HEK293 (cell line): Measurements from ENCODE around the gene CEACAM20.

Source experiments
- CTCF ChIA-PET: fragments of 350-600 bp; formaldehyde crosslinking; extraction: SDS; loops from one replicate; lab custom pipeline; 2021; ENCODE audit warnings: antibody characterized with exemption; lab: Yijun Ruan, JAX
- POLR2A ChIA-PET: fragments of 300-600 bp; formaldehyde crosslinking; extraction: SDS; loops from one replicate; lab custom pipeline; 2020; ENCODE audit warnings: antibody characterized with exemption, inconsistent platforms; lab: Yijun Ruan, JAX
- H3K27ac ChIP-seq: fragments of 200-500 bp; sonication (Bioruptor generic); 2 replicates; pipeline ENCODE4 v1.5.1; 2014; ENCODE audit warnings: low read depth, low read length, control low read depth, inconsistent platforms; ENCODE audit errors: extremely low read depth
- H3K36me3 ChIP-seq, 2 experiments: fragments of 200-500 bp in 1 of 2; sonication (Bioruptor generic) in 1 of 2; 1 replicate in 1 of 2; 2 replicates in 1 of 2; pipeline ENCODE4 v1.5.1; 2014 to 2017; ENCODE audit warnings: inconsistent platforms in 2 of 2, low read length in 2 of 2; ENCODE audit not compliant: control insufficient read depth in 2 of 2, insufficient read depth in 1 of 2
- H3K4me1 ChIP-seq: fragments of 200-500 bp; sonication (Bioruptor generic); 2 replicates; pipeline ENCODE4 v1.5.1; 2014; ENCODE audit warnings: mild to moderate bottlenecking, low read length, inconsistent platforms; ENCODE audit not compliant: control insufficient read depth, insufficient read depth
- H3K4me3 ChIP-seq: 2 replicates; pipeline ENCODE4 v1.5.1; 2011; ENCODE audit warnings: low read depth, mild to moderate bottlenecking, control low read depth, low read length, moderate library complexity
- H3K9me3 ChIP-seq: fragments of 200-500 bp; sonication (Bioruptor generic); 2 replicates; pipeline ENCODE4 v1.5.1; 2014; ENCODE audit warnings: low read depth, low read length, inconsistent platforms; ENCODE audit not compliant: control insufficient read depth, insufficient read depth
- IKZF3 ChIP-seq: fragments of 450-650 bp; IDR thresholded peaks from 2 replicates; pipeline ENCODE4 v1.5.0; 2018; ENCODE audit warnings: missing biosample characterization, mild to moderate bottlenecking, missing genetic modification characterization, moderate library complexity
- PRDM10 ChIP-seq: fragments of 450-650 bp; formaldehyde crosslinking; IDR thresholded peaks from 2 replicates; pipeline ENCODE4 v1.5.1; 2016; ENCODE audit warnings: missing biosample characterization, missing genetic modification characterization
- YY2 ChIP-seq: fragments of 450-650 bp; formaldehyde crosslinking; IDR thresholded peaks from 2 replicates; pipeline ENCODE4 v1.5.1; 2016; ENCODE audit warnings: missing biosample characterization, missing genetic modification characterization
- ZBTB20 ChIP-seq: fragments of 450-650 bp; formaldehyde crosslinking; IDR thresholded peaks from 2 replicates; pipeline ENCODE4 v1.5.1; 2016; ENCODE audit warnings: missing biosample characterization, missing genetic modification characterization
- ZNF10 ChIP-seq: fragments of 450-650 bp; formaldehyde crosslinking; IDR thresholded peaks from 2 replicates; pipeline ENCODE4 v1.5.1; 2017; ENCODE audit warnings: missing biosample characterization, missing genetic modification characterization
- ZNF366 ChIP-seq: fragments of 450-650 bp; formaldehyde crosslinking; conservative IDR thresholded peaks from 2 replicates; pipeline ENCODE4 v1.5.1; 2016; ENCODE audit warnings: missing biosample characterization, missing genetic modification characterization
- ZNF561 ChIP-seq: fragments of 450-650 bp; IDR thresholded peaks from 2 replicates; pipeline ENCODE4 v1.5.1; 2018; ENCODE audit warnings: missing biosample characterization, missing genetic modification characterization, borderline replicate concordance
- ZNF654 ChIP-seq: fragments of 450-650 bp; formaldehyde crosslinking; IDR thresholded peaks from 2 replicates; pipeline ENCODE4 v1.5.1; 2016; ENCODE audit warnings: low read depth, missing biosample characterization, missing genetic modification characterization
- ZNF658 ChIP-seq: fragments of 450-650 bp; formaldehyde crosslinking; IDR thresholded peaks from 2 replicates; pipeline ENCODE4; 2016; ENCODE audit warnings: missing biosample characterization, missing genetic modification characterization
- ZNF670 ChIP-seq: fragments of 450-650 bp; formaldehyde crosslinking; IDR thresholded peaks from 2 replicates; pipeline ENCODE4 v1.5.1; 2016; ENCODE audit warnings: missing biosample characterization, missing genetic modification characterization, low read depth
- ZNF837 ChIP-seq: fragments of 450-650 bp; formaldehyde crosslinking; IDR thresholded peaks from 2 replicates; pipeline ENCODE4 v1.5.1; 2016; ENCODE audit warnings: missing biosample characterization, missing genetic modification characterization
- ZSCAN30 ChIP-seq: fragments of 450-650 bp; IDR thresholded peaks from 2 replicates; pipeline ENCODE4 v1.5.1; 2018; ENCODE audit warnings: missing biosample characterization, mild to moderate bottlenecking, missing genetic modification characterization, moderate library complexity
- TF ChIP-seq, protein P1 (sequence below): fragments of 450-650 bp; formaldehyde crosslinking; IDR thresholded peaks from 2 replicates; pipeline ENCODE4 v1.5.1; 2016; ENCODE audit warnings: missing biosample characterization, missing genetic modification characterization, borderline replicate concordance
- TF ChIP-seq, protein P2 (sequence below): fragments of 450-650 bp; formaldehyde crosslinking; IDR thresholded peaks from 2 replicates; pipeline ENCODE4 v1.5.1; 2016; ENCODE audit warnings: missing biosample characterization, missing genetic modification characterization

CEACAM20 gene

DNA sequence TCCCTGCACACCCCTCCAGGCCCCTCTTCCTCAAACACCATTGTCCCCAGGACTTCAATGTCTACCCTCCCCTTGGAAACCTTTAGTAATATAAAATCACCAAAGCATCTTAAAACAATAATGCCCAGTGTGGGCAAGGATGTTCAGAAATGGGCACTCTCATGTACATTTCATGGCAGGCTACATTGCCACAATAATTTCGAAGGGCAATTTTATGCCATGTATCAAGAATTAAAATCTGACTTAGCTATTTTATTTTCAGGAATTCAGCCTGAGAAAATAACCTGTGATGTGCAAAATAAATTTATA is 48.0 kb upstream of the CEACAM20 start:
- H3K4me1 ChIP-seq = no peaks in the 10 kb centered on the region
- CTCF ChIA-PET = interaction anchor here (0.7 to 2.9 kb wide), 27 partner anchors 8 to 207 kb away, joined by 3 to 44 read pairs (median 5); partner anchors contain the start of genes CEACAM20 and PVR
- H3K36me3 ChIP-seq = no peaks in the 10 kb centered on the region
- no peak overlapping the region for H3K4me3 ChIP-seq
- TF ChIP-seq ZNF10 (tag by site-specific recombination) (no peak), PRDM10 (tag by site-specific recombination) (no peak), IKZF3 (tag by site-specific recombination) (no peak), ZBTB20 (tag by site-specific recombination) (no peak), YY2 (no peak), ZNF837 (no peak), ZNF561 (tag by site-specific recombination) (no peak), ZNF670 (no peak), ZNF366 (no peak)
- TF ChIP-seq, protein P1, sequence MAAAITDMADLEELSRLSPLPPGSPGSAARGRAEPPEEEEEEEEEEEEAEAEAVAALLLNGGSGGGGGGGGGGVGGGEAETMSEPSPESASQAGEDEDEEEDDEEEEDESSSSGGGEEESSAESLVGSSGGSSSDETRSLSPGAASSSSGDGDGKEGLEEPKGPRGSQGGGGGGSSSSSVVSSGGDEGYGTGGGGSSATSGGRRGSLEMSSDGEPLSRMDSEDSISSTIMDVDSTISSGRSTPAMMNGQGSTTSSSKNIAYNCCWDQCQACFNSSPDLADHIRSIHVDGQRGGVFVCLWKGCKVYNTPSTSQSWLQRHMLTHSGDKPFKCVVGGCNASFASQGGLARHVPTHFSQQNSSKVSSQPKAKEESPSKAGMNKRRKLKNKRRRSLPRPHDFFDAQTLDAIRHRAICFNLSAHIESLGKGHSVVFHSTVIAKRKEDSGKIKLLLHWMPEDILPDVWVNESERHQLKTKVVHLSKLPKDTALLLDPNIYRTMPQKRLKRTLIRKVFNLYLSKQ (tag by site-specific recombination) = no peak
- TF ChIP-seq, all 188 proteins: peak for 0
- no peaks in the 10 kb centered on the region for H3K9me3 ChIP-seq
- POLR2A ChIA-PET = interaction anchor here (0.6 to 1.8 kb wide), 5 partner anchors 9 to 176 kb away, joined by 3 to 6 read pairs (median 4); partner anchors contain the start of gene PVR
- H3K27ac ChIP-seq = no peak overlapping the region

GRCh38 chr19:44576843-44577565 is 47.5 kb upstream of the CEACAM20 start:
- ChIA-PET CTCF (interaction anchor here (0.6 to 2.9 kb wide), 34 partner anchors 9 to 207 kb away, joined by 3 to 44 read pairs (median 5); partner anchors contain the start of genes CEACAM20 and PVR), POLR2A (interaction anchor here (0.6 to 1.8 kb wide), 6 partner anchors 10 to 177 kb away, joined by 3 to 6 read pairs (median 4); partner anchors contain the start of gene PVR)
- Histone ChIP-seq H3K27ac (no peak overlapping the region), H3K36me3 (no peaks in the 10 kb centered on the region), H3K4me3 (no peak overlapping the region), H3K4me1 (no peaks in the 10 kb centered on the region), H3K9me3 (no peaks in the 10 kb centered on the region)
- TF ChIP-seq PRDM10 (tag by site-specific recombination) (peak; percentile 90), ZSCAN30 (tag by site-specific recombination) (peak; percentile 100), ZNF658 (tag by site-specific recombination) (no peak), ZNF654 (tag by site-specific recombination) (peak; percentile 61)
- TF ChIP-seq, protein P2, sequence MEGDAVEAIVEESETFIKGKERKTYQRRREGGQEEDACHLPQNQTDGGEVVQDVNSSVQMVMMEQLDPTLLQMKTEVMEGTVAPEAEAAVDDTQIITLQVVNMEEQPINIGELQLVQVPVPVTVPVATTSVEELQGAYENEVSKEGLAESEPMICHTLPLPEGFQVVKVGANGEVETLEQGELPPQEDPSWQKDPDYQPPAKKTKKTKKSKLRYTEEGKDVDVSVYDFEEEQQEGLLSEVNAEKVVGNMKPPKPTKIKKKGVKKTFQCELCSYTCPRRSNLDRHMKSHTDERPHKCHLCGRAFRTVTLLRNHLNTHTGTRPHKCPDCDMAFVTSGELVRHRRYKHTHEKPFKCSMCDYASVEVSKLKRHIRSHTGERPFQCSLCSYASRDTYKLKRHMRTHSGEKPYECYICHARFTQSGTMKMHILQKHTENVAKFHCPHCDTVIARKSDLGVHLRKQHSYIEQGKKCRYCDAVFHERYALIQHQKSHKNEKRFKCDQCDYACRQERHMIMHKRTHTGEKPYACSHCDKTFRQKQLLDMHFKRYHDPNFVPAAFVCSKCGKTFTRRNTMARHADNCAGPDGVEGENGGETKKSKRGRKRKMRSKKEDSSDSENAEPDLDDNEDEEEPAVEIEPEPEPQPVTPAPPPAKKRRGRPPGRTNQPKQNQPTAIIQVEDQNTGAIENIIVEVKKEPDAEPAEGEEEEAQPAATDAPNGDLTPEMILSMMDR (tag by site-specific recombination) = peak; percentile 50
